CD4-positive, alpha-beta T cell (primary cell): ENCODE measurements around the gene MPRIP. TPM values are rescaled to one million over a fixed set of nuclear protein-coding genes. Genes with fewer than 3 reads are reported as not detected.
A peak's percentile ranks its signal among the peaks of the same experiment; 100 is the strongest.

Experiments
- ATAC-seq: fragments of 200-7000 bp; cut with Tn5 transposase; one replicate; pipeline ENCODE4 v1.10.0; 2022; ENCODE audit warnings: mild to moderate bottlenecking; ENCODE audit not compliant: poor library complexity
- CTCF ChIA-PET: fragments of 350-600 bp; sonication (Branson Sonifier 250); formaldehyde crosslinking; loops from one replicate; lab custom pipeline; 2021; ENCODE audit warnings: antibody characterized with exemption, inconsistent platforms; lab: Charles Lee
- POLR2A ChIA-PET: fragments of 350-600 bp; sonication (Branson Sonifier 250); formaldehyde crosslinking; loops from one replicate; lab custom pipeline; 2021; ENCODE audit warnings: antibody characterized with exemption, inconsistent platforms; lab: Charles Lee
- DNase-seq, 14 experiments: peaks; one replicate each; pipeline ENCODE4 v3.0.0-alpha.2; 2013 to 2020; ENCODE audit warnings: mixed read lengths in 2 of 14
- H3K27ac ChIP-seq, 2 donors: one replicate each; pipeline versions ENCODE4 v1.5.1 to v1.7.0; 2013; ENCODE audit warnings: low read length in 2 of 2, low read depth in 1 of 2, mild to moderate bottlenecking in 1 of 2
- H3K27me3 ChIP-seq, 2 experiments: 1 replicate in 1 of 2; 2 replicates in 1 of 2; pipeline versions ENCODE4 v1.6.1 to v1.7.0; 2013; ENCODE audit warnings: low read length in 2 of 2, control low read depth in 1 of 2, mild to moderate bottlenecking in 1 of 2, moderate library complexity in 1 of 2; ENCODE audit not compliant: insufficient read depth in 2 of 2, control insufficient read depth in 1 of 2
- H3K36me3 ChIP-seq: one replicate; pipeline ENCODE4 v1.6.1; 2013; ENCODE audit warnings: low read length, control low read depth; ENCODE audit not compliant: insufficient read depth
- H3K4me1 ChIP-seq: one replicate; pipeline ENCODE4 v1.6.1; 2013; ENCODE audit warnings: low read length, control low read depth; ENCODE audit not compliant: insufficient read depth
- H3K4me3 ChIP-seq: one replicate; pipeline ENCODE4 v1.5.1; 2013; ENCODE audit warnings: mild to moderate bottlenecking, low read length, moderate library complexity
- H3K9me3 ChIP-seq, 2 experiments: 1 replicate in 1 of 2; 2 replicates in 1 of 2; pipeline versions ENCODE4 v1.6.1 to v1.7.0; 2013; ENCODE audit warnings: low read length in 2 of 2, mild to moderate bottlenecking in 2 of 2, control low read depth in 1 of 2, moderate library complexity in 1 of 2; ENCODE audit not compliant: control insufficient read depth in 1 of 2, insufficient read depth in 1 of 2
- H3K27ac Mint-ChIP-seq: one replicate; pipeline ENCODE4 v1.8.0; 2020; ENCODE audit warnings: mixed read lengths
- H3K27me3 Mint-ChIP-seq: one replicate; pipeline ENCODE4 v1.8.0; 2021; ENCODE audit warnings: mixed read lengths
- H3K36me3 Mint-ChIP-seq: one replicate; pipeline ENCODE4 v1.8.0; 2021; ENCODE audit warnings: low read depth, mixed read lengths
- H3K4me1 Mint-ChIP-seq: one replicate; pipeline ENCODE4 v1.8.0; 2021; ENCODE audit warnings: low read depth, mixed read lengths
- H3K4me3 Mint-ChIP-seq: one replicate; pipeline ENCODE4 v1.8.0; 2020; ENCODE audit warnings: mild to moderate bottlenecking, mixed read lengths
- H3K9me3 Mint-ChIP-seq: one replicate; pipeline ENCODE4 v1.8.0; 2020; ENCODE audit warnings: mixed read lengths
- intact Hi-C, 2 experiments: fragments of 100-400 bp; cut with DNase I in 1 of 2; cut with micrococcal nuclease in 1 of 2; formaldehyde crosslinking; loops; one replicate each; pipeline versions ENCODE4 v1.15.1 to v1.9.0; 2023 to 2025; cut with DNase I, micrococcal nuclease
- total RNA-seq, 174 experiments: library from RNA in 2 of 174; stranded (reverse) in 2 of 174; gene quantifications; one replicate each; pipeline ENCODE4 v1.2.3 and lab custom pipeline; 2021 to 2026
- TF ChIP-seq, protein P1 (sequence below): fragments of 200-600 bp; IDR thresholded peaks from one replicate; pipeline ENCODE4 v1.8.0; 2022; ENCODE audit warnings: antibody characterized with exemption, mild to moderate bottlenecking

Gene MPRIP
- total RNA-seq, 2 experiments from 2014 or later: 176 to 188 TPM

DNA sequence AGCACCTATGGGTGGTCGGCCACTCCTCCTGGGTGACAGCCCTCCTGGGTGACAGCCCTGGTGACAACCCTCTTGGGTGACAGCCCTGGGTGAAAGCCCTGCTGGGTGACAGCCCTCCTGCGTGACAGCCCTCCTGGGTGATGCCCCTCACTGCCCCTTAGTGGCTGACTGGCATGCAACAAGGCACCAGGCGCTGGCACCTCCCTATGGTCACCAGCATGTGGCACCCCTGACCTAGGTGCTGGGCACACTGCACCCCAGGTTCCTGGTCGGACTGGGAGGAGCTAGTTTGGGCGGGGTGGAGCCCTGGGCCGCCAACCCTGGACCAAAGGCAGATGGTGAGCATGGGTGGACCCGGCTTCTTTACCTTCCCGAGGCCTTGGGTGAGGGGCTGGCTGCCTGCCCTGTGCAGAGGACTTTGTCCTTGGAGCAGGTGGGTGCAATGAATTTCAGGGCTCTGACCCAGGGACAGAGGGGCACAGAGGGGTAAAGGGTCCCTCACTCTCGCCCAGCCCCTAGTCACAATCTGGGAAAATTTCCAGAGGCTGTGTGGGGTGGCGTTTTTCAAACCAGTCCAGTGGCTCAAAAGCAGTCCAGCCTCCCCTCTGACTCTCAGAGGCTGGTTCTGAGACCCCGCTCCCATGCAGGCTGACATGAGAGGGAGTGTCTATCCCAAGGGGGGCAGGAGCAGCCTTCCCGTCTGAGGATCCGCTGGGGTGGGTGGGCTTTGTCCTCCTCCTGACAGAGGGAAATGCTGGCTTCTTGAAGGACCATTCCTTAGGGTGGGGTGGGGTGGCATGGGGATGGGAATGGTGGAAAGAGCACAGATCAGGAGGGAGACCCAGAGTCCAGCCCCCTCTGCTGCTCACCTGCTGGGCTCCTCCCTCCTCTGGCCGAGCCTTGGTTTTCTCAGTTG, 44.5 kb upstream of the MPRIP start:
- H3K9me3 Mint-ChIP-seq: no peaks in the 10 kb centered on the region
- Histone ChIP-seq H3K4me3 (no peak overlapping the region), H3K4me1 (peaks cover 16% of the 10 kb centered on the region), H3K27ac (no peak overlapping the region), H3K36me3 (no peaks in the 10 kb centered on the region), H3K27me3 (no peaks in the 10 kb centered on the region), H3K9me3 (no peaks in the 10 kb centered on the region)
- TF ChIP-seq, protein P1, sequence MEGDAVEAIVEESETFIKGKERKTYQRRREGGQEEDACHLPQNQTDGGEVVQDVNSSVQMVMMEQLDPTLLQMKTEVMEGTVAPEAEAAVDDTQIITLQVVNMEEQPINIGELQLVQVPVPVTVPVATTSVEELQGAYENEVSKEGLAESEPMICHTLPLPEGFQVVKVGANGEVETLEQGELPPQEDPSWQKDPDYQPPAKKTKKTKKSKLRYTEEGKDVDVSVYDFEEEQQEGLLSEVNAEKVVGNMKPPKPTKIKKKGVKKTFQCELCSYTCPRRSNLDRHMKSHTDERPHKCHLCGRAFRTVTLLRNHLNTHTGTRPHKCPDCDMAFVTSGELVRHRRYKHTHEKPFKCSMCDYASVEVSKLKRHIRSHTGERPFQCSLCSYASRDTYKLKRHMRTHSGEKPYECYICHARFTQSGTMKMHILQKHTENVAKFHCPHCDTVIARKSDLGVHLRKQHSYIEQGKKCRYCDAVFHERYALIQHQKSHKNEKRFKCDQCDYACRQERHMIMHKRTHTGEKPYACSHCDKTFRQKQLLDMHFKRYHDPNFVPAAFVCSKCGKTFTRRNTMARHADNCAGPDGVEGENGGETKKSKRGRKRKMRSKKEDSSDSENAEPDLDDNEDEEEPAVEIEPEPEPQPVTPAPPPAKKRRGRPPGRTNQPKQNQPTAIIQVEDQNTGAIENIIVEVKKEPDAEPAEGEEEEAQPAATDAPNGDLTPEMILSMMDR: no peak
- H3K27me3 Mint-ChIP-seq: no peaks in the 10 kb centered on the region
- H3K27ac Mint-ChIP-seq: no peak overlapping the region
- H3K4me1 Mint-ChIP-seq: peaks cover 5% of the 10 kb centered on the region
- no peak overlapping the region for H3K4me3 Mint-ChIP-seq
- ChIA-PET CTCF (no interaction called here), POLR2A (no interaction called here)
- H3K36me3 Mint-ChIP-seq: no peaks in the 10 kb centered on the region
- intact Hi-C loops: no loop called here
- peak in 5 of 14 experiments; percentile 62 to 89 (median 73) for DNase-seq
- no peak for ATAC-seq

DNA sequence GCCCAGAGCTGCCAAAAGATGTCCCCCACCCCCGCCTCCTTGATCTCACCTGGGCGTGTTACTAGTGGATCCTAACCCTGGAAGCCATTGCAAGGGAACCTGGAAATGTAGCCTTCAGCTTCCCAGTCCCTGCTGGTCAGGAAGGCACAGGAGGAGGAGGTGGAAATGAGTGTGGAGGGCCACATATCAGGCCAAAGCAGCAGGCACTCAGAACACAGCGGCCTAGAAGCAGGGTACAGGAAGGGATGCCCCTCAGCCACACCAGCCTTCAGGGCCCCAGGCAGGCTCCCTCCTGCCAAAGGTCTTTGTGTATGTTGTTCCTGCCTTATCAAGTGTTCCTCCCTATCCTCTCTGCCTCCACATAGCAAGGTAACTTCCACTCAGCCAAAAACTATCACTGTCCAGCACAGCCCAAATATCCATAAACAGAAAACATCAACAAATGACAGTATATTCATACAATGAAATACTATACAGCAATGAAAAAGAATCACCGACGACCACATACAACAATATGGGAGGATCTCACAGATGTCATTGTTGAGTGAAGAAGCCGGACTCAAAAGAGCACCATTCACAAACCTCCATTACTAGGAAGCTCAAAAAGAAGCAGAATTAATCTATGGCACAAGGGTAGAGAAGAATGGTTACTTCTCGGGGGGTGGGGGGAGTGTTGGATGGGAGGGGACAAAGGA, 42.2 kb upstream of the MPRIP start:
- ChIA-PET CTCF (no interaction called here), POLR2A (interaction anchor here (1.0 kb wide), 1 partner anchor 280 kb away, joined by 4 read pairs; no protein-coding TSS in a partner anchor)
- Mint-ChIP-seq H3K27me3 (no peaks in the 10 kb centered on the region), H3K4me3 (no peak overlapping the region), H3K27ac (no peak overlapping the region), H3K9me3 (no peaks in the 10 kb centered on the region), H3K4me1 (peaks cover 5% of the 10 kb centered on the region), H3K36me3 (no peaks in the 10 kb centered on the region)
- H3K27ac ChIP-seq: no peak overlapping the region
- ATAC-seq (no peak), DNase-seq (no peak)
- intact Hi-C loops: loop anchor here in 1 of 2 experiments (2.0 to 10.0 kb wide), 2 partner anchors 147 to 245 kb away; no protein-coding TSS in a partner anchor
- peaks cover 16% of the 10 kb centered on the region for H3K4me1 ChIP-seq
- H3K9me3 ChIP-seq: no peaks in the 10 kb centered on the region
- TF ChIP-seq, protein P1: no peak
- H3K36me3 ChIP-seq: no peaks in the 10 kb centered on the region
- H3K27me3 ChIP-seq: no peaks in the 10 kb centered on the region
- H3K4me3 ChIP-seq: no peak overlapping the region

DNA sequence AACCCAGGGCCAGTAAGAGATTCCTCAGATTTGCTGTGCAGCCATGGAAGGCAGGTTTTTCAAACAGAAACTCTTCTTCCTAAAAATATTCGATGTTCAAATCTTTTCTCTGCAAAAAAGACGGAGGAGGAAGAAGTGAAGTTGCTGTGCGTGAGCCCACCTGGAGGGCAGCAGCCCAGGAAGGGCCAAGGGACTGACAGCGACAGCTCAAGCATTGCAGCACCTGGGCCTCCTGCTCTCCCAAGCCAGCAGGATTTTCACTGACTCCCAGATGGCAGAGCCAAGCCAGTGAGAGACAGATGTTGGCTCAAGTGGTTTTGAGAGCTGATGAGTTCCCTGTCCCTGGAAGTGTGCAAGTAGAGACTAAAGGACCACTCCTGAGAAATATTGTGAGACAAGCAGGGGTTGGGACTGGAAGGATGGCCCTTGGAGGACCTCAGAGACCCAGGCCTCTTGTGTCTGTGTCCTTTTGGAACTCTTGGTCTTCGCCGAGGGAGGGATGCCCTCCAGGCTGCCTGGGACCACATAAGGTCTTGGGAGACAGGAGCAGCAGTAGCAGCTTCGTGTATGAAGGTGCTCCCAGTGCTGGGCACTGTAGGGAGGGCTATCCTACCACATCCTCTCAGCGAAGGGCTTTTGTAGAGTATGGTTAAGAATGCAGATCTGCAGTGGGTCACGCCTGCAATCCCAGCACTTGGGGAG, 41.0 kb upstream of the MPRIP start:
- Histone ChIP-seq H3K4me1 (peaks cover 16% of the 10 kb centered on the region), H3K4me3 (no peak overlapping the region), H3K36me3 (no peaks in the 10 kb centered on the region), H3K9me3 (no peaks in the 10 kb centered on the region), H3K27me3 (no peaks in the 10 kb centered on the region), H3K27ac (no peak overlapping the region)
- intact Hi-C loops: loop anchor here (1.0 to 10.0 kb wide), 3 partner anchors 146 to 312 kb away; no protein-coding TSS in a partner anchor
- TF ChIP-seq, protein P1: no peak
- Mint-ChIP-seq H3K27ac (no peak overlapping the region), H3K9me3 (no peaks in the 10 kb centered on the region), H3K27me3 (no peaks in the 10 kb centered on the region), H3K4me3 (no peak overlapping the region), H3K4me1 (peaks cover 5% of the 10 kb centered on the region), H3K36me3 (no peaks in the 10 kb centered on the region)
- POLR2A ChIA-PET: no interaction called here
- CTCF ChIA-PET: no interaction called here
- no peak for DNase-seq
- peak; percentile 11 for ATAC-seq
